Stimulated activated CD8-positive, alpha-beta memory T cell treated with anti-CD3 and anti-CD28 coated beads, Interleukin-2, amount 100 ng/mL, for 48 hours (primary cell): Measurements from ENCODE around the gene FRMD6.

Experiments used
- DNase-seq, 2 donors: peaks; one replicate each; pipeline ENCODE4 v3.0.0-alpha.2; 2020; ENCODE audit warnings: low read depth in 2 of 2

The FRMD6 gene

DNA sequence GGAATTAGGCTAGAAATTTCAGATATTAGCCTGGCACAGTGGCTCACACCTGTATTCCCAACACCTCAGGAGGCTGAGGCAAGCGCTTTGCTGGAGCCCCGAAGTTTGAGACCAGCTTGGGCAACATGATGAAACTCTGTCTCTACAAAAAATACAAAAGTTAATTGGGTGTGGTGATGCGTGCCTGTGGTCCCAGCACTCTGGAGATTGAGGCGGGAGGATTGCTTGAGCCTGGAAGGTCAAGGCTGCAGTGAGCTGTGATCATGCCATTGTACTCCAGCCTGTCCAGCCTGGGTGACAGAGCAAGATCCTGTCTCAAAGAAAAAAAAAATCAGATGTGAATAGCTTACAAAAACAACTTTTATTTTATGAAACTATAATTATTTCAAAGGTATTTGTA, 15.1 kb downstream of the FRMD6 start:
- no peak for DNase-seq

- no peak for DNase-seq
Measured at GRCh38 chr14:51668870-51669269, 17.2 kb downstream of the FRMD6 start.

DNA sequence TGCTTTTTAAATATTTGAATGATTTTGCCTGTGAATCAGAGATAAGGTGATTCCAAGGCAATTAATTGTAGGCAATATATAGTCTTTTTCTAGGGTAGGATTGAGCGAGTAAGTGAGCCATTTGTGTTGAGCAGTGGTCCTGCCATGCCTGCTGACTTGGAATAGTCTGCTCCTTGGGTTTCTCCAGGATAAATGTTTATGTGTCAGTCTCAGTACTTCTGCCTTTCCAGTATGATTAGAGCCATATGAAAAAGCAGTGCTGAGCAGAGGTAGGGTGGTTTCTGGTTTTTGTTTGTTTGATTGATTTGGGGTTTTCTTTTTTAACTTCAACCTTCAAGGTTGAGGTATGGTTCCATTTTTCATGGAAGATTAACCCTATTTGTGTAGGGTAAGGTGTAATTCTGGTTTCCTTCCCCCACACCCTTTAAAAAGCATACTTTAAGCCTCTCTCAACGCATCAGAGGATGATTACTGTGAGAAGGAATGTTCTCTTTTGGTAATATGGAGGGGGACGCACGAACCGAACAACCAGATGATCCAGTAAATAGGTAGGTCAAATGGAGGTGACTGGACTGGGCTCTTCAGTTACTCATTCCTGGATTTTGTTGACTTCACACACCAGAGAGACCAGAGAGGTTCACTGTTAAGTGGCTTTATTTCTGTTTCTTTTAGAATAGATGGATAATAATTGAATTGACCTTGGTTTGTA, 22.7 kb downstream of the FRMD6 start:
- DNase-seq: no peak

DNA sequence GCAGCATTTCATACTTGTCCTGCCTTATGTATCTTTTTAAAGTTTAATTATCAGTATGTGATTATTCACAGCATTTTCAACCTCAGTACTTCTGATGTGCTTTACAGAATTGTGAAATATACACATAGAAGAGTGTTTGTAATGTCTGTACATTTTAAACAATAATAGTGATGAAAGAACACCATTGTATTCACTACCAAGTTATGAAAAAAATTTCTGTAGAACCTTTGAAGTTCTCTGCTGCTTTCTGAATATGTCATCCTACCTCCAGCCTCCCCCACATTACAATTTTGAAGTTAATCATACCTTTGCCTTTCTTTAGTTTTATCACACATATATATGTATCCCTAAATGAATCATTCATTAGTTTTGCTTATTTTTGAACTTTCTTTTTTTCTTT, 24.8 kb downstream of the FRMD6 start:
- DNase-seq: no peak

GRCh38 chr14:51677266-51677665, 25.6 kb downstream of the FRMD6 start:
- DNase-seq: no peak

DNA sequence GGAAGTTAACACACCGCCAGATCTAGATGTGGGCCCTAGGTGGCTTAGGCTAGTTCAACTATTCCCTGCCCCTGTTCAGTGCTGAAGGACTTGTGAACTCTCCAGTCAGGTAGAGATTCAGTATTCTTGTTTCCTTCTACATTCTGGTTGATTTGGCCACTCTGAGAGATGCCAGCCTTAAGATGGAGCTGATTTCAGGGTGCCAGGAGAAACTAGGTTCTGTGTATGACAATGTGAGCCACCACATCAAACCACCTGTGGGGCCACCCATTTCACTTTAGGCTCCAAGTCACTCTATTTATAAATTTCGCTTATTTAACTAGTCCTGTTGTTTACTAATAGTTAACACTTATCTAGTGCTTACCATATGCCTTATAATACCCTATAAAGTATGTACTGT, 26.0 kb downstream of the FRMD6 start:
- DNase-seq: no peak

DNA sequence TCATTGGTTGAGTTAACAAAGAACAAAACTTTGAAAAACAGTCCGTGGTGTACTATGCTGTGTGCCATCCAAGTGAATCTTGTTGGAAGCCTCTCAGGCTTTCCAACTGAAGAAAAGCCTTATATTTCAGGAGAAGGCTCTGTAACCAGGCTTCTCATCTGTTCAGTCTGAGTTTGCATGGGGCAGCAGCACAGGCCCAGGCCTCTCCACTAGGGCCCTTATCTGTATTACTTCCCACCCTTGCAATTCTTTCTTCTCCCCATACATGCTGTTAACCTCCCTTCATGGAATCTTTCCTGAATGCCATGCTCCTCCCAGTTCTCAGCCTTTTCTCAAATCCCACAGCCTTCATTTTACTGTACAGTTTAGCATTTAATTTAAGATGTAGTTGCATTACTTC, 28.3 kb downstream of the FRMD6 start:
- DNase-seq: no peak

DNA sequence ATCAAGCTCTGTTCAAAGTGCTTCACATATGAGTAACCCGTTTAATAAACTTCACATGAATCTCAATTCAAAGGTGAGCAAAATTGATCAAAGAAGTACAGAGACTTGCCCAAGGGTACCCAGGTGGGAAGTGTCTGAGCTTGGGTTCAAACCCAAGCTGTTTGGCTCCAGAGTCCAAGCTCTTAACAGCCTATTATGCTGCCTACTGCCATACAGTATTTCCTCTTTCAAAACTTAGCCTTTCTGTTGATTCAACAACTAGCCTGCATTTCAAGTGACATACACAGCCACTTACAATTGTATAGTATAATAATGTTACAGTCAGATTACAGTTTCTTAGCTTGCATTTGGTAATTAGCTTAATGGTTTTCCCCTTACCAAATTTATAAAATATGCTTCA, 29.7 kb downstream of the FRMD6 start:
- no peak for DNase-seq

GRCh38 chr14:51682411-51682810, 30.7 kb downstream of the FRMD6 start:
- no peak for DNase-seq

DNA sequence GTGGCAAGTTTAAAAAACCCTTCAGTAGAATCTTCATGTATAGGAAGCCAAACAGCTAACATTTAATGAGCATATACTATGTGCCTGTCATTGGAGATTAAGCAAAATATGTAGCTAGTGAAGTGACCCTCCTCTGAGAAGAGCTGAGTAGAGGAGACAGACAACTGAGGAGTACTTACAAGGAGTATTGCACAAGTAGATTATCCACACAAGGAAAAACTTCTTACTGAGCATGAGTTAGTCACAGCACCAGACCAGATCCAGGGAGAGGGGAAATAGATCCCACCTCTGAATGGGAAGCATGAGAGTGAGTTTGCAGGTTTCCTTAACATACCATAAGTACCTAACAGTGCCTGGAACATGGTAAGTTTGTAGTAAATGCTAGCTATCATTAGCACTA, 33.0 kb downstream of the FRMD6 start:
- no peak for DNase-seq

DNA sequence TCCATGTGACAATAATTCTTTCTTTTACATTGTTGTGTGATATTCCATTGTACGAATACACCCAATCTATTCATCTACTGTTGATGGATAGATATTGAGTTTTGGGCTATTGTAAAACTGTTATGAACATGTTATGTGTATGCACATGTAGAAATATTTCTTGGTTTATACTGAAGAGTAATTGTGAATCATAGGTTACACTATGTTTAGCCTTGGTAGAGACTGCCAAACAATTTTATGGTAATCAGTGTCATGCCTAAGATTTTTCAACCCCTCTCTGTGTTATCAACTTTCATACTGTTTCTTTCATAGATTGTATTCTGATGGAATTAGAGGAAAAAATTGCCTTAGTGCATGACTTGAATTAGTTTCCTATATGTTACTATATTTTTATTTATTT, 39.5 kb downstream of the FRMD6 start:
- no peak for DNase-seq

- no peak for DNase-seq
Measured at GRCh38 chr14:51692646-51693045, 40.9 kb downstream of the FRMD6 start.

DNA sequence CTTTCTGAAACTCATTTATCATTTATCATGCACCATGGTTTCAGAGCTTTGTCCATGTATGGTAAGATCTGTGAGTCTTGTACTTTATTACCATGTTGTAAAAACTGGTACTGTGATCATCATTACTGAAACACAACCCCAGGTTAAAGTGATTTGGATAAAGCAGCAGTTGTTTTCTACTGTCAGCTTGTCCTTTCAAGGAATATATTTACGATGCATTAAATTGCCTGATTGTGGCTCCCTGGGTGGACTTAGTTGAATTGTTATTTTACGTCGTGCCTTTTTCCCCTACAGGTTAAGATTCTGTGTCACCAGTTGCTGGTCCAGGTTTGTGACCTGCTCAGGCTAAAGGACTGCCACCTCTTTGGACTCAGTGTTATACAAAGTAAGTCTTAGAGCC, 46.1 kb downstream of the FRMD6 start:
- DNase-seq: no peak

DNA sequence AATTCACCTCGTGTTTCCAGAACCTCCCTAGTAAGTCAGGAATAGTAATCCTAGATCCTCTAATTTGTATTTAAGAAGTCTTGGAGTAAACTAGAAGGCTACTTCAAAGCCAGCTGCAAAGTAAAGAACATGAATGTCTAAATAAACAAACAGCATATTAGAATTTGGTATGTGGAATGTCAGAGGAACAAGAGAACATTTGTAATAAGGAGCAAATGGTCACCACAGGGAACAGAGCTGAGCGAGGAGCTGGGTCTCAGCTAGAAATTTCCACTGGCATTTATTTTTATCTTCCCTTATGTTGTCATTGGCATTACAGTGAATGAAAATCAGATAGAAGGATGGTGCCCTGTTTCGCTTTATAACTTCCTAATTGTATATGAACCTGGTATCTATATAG, 50.2 kb downstream of the FRMD6 start:
- no peak for DNase-seq

DNA sequence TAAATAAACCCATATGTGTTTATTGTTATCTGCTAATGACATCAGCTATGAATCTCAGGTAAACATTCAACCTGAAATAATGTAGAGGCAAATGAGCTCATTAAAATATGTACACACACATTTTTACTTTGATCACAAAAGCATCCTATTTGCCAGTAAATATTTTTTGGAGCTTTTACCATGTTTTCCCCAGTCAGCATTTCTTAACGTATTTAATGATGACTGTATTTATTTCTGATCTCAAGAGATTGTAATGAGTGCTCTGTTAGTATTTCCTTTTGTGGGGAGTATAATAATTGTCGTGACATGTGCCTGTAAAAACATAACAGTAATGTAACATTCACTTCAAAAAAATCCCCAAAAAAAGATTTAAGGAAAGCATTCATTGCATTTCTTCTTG, 52.1 kb downstream of the FRMD6 start:
- DNase-seq: no peak

GRCh38 chr14:51704545-51704944, 52.8 kb downstream of the FRMD6 start:
- no peak for DNase-seq

DNA sequence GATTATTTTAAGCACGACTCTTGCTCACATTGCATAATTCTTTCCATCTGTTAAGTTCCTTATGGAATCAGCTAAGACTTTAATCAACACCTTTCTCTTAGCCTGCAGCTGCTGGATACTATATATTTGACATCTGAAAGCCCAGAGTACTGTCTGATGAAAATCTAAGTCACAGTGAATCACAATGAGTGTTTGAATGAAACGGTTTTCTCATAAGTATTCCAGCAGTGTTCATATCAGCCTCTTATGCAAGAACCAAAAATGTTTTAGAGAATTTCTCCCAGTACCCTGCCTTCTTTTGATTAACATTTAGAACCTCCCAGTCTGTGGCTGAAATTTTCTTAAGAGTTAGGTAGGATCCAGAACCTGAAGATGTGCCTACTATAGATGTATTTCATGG, 55.6 kb downstream of the FRMD6 start:
- no peak for DNase-seq

DNA sequence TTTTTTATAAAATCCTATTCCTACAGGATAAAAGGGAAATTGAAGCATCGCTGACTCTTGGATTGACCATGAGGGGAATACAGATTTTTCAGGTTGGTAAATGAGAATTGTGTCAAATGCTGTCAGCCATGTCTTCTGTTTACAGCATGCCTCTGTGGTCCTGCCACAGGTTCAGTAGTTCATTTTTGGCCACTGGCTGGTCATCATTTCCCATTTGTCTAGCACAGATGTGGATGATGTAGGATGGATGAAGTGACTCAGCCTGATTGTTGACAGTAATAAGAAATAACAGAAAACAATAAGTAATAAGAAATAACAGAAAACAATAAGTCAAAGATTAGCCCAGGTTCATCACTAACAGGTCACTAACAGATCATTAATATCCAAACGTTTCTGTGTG, 59.8 kb downstream of the FRMD6 start:
- DNase-seq: no peak

- DNase-seq: no peak
Measured at GRCh38 chr14:51715250-51715649, 63.5 kb downstream of the FRMD6 start.

GRCh38 chr14:51715742-51716141, 64.0 kb downstream of the FRMD6 start:
- DNase-seq: no peak

GRCh38 chr14:51716610-51717009, 64.9 kb downstream of the FRMD6 start:
- no peak for DNase-seq

DNA sequence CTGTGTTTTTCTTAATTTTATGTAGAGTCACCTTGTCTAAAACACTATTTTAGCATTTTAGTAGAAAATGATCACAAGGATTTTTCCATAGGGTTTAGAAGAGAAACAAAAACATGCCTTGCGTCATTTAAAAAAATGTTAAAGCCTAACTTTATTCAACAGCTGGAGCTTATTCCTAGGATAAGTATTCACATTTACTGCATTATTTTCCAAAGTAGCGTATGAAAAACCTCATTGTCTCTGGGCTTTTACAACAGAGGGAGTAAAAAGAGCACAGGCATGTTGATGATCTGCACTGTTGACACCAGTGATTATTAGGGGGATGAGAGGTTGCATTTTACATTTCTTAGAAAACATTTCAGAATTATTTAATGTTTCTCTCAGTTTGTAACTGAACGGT, 66.1 kb downstream of the FRMD6 start:
- DNase-seq: no peak

- no peak for DNase-seq
Measured at GRCh38 chr14:51719955-51720354, 68.2 kb downstream of the FRMD6 start.

- DNase-seq: no peak
Measured at GRCh38 chr14:51723990-51724389, 72.3 kb downstream of the FRMD6 start.
